ENCODE results near the gene LPP. TPM values are rescaled to one million over a fixed set of nuclear protein-coding genes. Genes with fewer than 3 reads are reported as not detected.

The LPP gene
- polyA plus RNA-seq, 2 of the 4 experiments (the other 2 are of a cell fraction) = 11.0 to 30.8 TPM

- POLR2A ChIA-PET = no interaction called here
These were observed 172.2 kb downstream of the LPP start for GRCh38 chr3:188326111-188326510.

GRCh38 chr3:188326968-188327367, 173.0 kb downstream of the LPP start:
- TF ChIP-seq KDM1A (IDR thresholded peaks at IDR 0.05; ENCODE audit: low read depth) = no peak
- TF ChIP-seq CHD4 (IDR thresholded peaks at IDR 0.05; ENCODE audit: borderline replicate concordance) = no peak
- no peak for TF ChIP-seq FOSB (CRISPR knock-in tag; IDR thresholded peaks at IDR 0.05)
- no peak for TF ChIP-seq CTCF (IDR thresholded peaks at IDR 0.05)
- TF ChIP-seq SMC3 (IDR thresholded peaks at IDR 0.05) = no peak
- no peak for TF ChIP-seq NPAS2 (CRISPR knock-in tag; IDR thresholded peaks at IDR 0.05; ENCODE audit: borderline replicate concordance)
- TF ChIP-seq BCL3 (IDR thresholded peaks at IDR 0.05) = no peak
- no peak for TF ChIP-seq MAZ (IDR thresholded peaks at IDR 0.05; ENCODE audit: borderline replicate concordance, low read depth, low read length)
- no peak for TF ChIP-seq TP53 (CRISPR knock-in tag; IDR thresholded peaks at IDR 0.05)
- TF ChIP-seq CBX2 (IDR thresholded peaks at IDR 0.05; ENCODE audit: borderline replicate concordance, low read depth) = no peak
- TF ChIP-seq REST (IDR thresholded peaks at IDR 0.05) = no peak
- no peak for TF ChIP-seq CEBPB (IDR thresholded peaks at IDR 0.05)
- TF ChIP-seq PBX3 (IDR thresholded peaks at IDR 0.05) = no peak
- no peak for TF ChIP-seq CHD2 (IDR thresholded peaks at IDR 0.05; ENCODE audit: low read length, partially characterized antibody)
- no peak for TF ChIP-seq MAFK (IDR thresholded peaks at IDR 0.05; ENCODE audit: partially characterized antibody)
- TF ChIP-seq, protein P1, sequence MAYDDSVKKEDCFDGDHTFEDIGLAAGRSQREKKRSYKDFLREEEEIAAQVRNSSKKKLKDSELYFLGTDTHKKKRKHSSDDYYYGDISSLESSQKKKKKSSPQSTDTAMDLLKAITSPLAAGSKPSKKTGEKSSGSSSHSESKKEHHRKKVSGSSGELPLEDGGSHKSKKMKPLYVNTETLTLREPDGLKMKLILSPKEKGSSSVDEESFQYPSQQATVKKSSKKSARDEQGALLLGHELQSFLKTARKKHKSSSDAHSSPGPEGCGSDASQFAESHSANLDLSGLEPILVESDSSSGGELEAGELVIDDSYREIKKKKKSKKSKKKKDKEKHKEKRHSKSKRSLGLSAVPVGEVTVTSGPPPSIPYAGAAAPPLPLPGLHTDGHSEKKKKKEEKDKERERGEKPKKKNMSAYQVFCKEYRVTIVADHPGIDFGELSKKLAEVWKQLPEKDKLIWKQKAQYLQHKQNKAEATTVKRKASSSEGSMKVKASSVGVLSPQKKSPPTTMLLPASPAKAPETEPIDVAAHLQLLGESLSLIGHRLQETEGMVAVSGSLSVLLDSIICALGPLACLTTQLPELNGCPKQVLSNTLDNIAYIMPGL (CRISPR knock-in tag; IDR thresholded peaks at IDR 0.05; ENCODE audit: borderline replicate concordance) = no peak
- no peak for TF ChIP-seq HDAC2 (IDR thresholded peaks at IDR 0.05)
- TF ChIP-seq, protein P2, sequence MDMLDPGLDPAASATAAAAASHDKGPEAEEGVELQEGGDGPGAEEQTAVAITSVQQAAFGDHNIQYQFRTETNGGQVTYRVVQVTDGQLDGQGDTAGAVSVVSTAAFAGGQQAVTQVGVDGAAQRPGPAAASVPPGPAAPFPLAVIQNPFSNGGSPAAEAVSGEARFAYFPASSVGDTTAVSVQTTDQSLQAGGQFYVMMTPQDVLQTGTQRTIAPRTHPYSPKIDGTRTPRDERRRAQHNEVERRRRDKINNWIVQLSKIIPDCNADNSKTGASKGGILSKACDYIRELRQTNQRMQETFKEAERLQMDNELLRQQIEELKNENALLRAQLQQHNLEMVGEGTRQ (IDR thresholded peaks at IDR 0.05) = no peak
- no peak for TF ChIP-seq HOXB5 (CRISPR knock-in tag; IDR thresholded peaks at IDR 0.05)
- CTCF ChIA-PET = no interaction called here
- Histone ChIP-seq H3K4me3 (no peak overlapping the region), H3K4me1 (no peaks in the 10 kb centered on the region), H3K4me2 (no peak overlapping the region), H3K27ac (no peak overlapping the region), H3K9me3 (no peaks in the 10 kb centered on the region)
- DNase-seq (ENCODE audit: low read depth in 1 of 2, low spot score in 1 of 2) (no peak), FAIRE-seq (no peak), ATAC-seq (no peak)
- 85% methylated on average over 4 of the region's 4 CpGs for WGBS (ENCODE audit: missing lambda C conversion rate)
- POLR2A ChIA-PET = no interaction called here

More at GRCh38 chr3:188326111-188326510, 172.2 kb downstream of the LPP start:
- Histone ChIP-seq H3K4me2 (no peak overlapping the region), H3K4me1 (no peaks in the 10 kb centered on the region), H3K9me3 (no peaks in the 10 kb centered on the region), H3K27ac (no peak overlapping the region), H3K4me3 (no peak overlapping the region)
- CTCF ChIA-PET = no interaction called here
- peak; percentile 8 for TF ChIP-seq MAFK (IDR thresholded peaks at IDR 0.05; ENCODE audit: partially characterized antibody)
- TF ChIP-seq RARB (CRISPR knock-in tag; IDR thresholded peaks at IDR 0.05) = no peak
- no peak for TF ChIP-seq TFCP2L1 (CRISPR knock-in tag; IDR thresholded peaks at IDR 0.05)
- ATAC-seq (no peak), DNase-seq (ENCODE audit: low read depth in 1 of 2, low spot score in 1 of 2) (no peak), FAIRE-seq (no peak)
- WGBS (ENCODE audit: missing lambda C conversion rate) = 97% methylated on average over 9 of the region's 9 CpGs
